Neural progenitor cell (in vitro differentiated cells): ENCODE results near the gene TACR3.

Experiments
- CTCF ChIP-seq: fragments of 200-600 bp; sonication (generic); IDR thresholded peaks from 2 replicates; pipeline ENCODE4 v1.5.1; 2017; ENCODE audit warnings: antibody characterized with exemption, mild to moderate bottlenecking
- EZH2 ChIP-seq: fragments of 200-600 bp; sonication (generic); IDR thresholded peaks from 2 replicates; pipeline ENCODE4 v1.6.1; 2017; ENCODE audit warnings: antibody characterized with exemption, mild to moderate bottlenecking, moderate library complexity
- EZH2phosphoT487 ChIP-seq: fragments of 200-600 bp; sonication (generic); IDR thresholded peaks from 2 replicates; pipeline ENCODE4 v1.6.1; 2017; ENCODE audit warnings: antibody characterized with exemption

- no peak for TF ChIP-seq CTCF
- no peak for TF ChIP-seq EZH2
- no peak for TF ChIP-seq EZH2phosphoT487
These were observed 1.5 kb upstream of the TACR3 start for GRCh38 chr4:103721251-103721650.
